Right lung (tissue), 5 donors: ENCODE measurements around the gene CLIP2. TPM values are rescaled to one million over a fixed set of nuclear protein-coding genes. Genes with fewer than 3 reads are reported as not detected.
"Not testable (repeated sequence)": the region's sequence is repeated elsewhere in the genome, so short reads cannot be mapped to it uniquely, and the experiment has no call there.

Experiments used
- DNase-seq, 2 donors: peaks; one replicate each; pipeline ENCODE4 v3.0.0-alpha.2; 2013
- polyA plus RNA-seq, 5 donors: library from polyadenylated mRNA; unstranded; fragments of 120-200 nt; gene quantifications; one replicate each; pipeline versions ENCODE4 v1.2.1 to v1.2.3, GENCODE V29; 2013; ENCODE audit warnings: inconsistent platforms in 1 of 5, low replicate concordance in 1 of 5; ENCODE audit not compliant: insufficient read length in 5 of 5, insufficient read depth in 1 of 5

Gene CLIP2
- polyA plus RNA-seq, 5 donors, result 19.7 to 32.3 (median 24.3) TPM

DNA sequence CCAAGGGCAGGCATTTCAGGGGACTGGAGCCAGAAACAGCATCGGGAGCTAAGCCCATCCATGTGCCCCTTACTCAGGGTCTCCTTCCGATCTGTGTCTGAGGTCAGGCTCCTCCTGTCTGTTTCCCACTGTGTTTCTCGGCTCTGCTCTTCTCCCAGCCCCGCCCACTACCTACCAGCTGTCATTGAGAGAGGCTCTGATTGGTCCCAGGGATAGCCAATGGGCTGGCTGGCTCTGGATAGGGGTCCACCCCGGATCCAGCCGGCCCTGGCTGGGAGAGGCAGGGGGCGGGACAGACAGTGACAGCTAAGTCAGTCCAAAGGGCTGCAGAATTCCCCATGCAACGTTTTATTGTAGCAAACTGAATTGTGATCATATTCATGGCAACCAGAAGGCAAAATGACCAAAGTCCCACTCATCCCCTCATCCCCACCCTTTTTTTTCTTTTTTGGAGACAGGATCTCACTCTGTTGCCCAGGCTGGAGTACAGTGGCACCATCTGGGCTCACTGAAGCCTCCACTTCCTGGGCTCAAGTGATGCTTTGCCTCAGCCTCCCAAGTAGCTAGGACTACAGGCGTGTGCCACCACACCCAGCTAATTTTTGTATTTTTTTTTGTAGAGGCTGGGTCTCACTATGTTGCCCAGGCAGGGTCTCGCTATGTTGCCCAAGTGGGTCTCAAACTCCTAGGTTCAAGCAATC, 76.3 kb downstream of the CLIP2 start:
- peak in 1 of 2 donors; percentile 18 for DNase-seq

DNA sequence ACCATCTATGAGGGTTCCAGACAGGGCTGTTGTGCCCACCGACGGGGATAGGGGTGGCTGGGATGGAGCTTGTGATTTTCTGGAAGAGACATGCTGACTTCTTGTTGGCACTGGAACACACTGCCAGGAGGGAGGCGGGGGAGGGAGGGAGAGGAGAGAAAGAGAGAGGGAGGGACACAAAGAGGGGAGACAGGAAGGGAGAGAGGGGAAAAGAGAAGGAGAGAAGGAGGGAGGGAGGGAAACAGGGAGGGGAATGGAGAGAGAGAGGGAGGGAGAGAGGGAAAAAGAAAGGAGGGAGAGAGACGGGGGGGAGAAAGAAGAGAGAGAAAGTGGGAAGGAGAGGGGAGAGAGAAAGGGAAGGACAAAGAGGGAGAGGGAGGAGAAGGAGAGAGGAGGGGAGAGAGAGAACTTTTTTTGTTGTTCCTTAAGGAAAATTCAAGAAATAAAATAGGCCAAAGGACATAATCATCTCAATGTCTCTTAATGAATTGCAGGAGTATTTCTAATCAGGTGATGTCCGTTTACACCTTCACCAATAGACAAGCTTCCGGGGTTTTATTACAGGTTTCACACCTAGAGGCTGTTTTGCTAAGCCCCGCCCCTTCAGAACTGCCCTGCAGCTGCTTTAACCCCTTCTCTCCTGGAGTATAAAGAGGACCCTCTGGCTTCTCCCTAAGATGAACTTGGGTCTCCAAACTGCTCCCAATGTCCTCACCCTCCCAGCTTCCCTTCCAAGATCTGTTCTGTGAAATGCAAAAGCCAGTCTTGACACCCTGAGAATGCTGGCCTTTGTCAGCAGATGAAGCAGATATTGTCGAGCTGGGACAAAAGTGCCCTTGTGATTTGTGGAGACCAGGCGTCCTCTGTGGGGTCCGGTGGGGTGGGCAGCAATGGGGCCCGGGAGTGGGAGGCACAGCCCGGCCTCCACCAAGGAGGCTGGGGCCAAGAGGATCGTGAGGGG, 82.5 kb downstream of the CLIP2 start:
- peak in 1 of 2 donors; percentile 31 for DNase-seq

DNA sequence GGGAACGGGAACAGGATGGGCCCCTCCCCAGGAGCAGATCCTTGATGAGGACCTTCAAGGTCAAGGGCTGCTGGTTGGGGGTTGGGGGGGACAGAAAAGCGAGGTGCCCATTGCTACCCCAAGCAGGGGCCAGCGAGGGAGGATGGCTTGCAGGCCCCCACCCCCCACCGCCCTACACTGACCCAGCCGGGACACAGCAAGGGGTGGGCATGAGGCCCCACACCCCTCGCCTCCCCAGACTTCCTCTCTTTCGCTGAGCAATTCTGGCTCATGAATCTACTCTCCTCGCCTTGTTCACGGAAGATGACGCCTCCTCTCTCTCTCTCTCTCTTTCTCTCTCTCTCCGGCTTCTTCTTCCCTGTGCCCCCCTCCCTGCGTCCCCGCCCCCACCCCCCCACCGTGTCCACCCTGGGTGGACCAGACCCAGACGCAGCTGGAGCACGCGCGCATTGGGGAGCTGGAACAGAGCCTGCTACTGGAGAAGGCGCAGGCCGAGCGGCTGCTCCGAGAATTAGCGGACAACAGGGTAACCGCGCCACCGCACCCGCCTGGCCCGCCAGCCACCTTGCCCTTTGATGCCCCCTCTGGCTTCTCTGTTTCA, 83.4 kb downstream of the CLIP2 start:
- peak; percentile 50 to 54 for DNase-seq

DNA sequence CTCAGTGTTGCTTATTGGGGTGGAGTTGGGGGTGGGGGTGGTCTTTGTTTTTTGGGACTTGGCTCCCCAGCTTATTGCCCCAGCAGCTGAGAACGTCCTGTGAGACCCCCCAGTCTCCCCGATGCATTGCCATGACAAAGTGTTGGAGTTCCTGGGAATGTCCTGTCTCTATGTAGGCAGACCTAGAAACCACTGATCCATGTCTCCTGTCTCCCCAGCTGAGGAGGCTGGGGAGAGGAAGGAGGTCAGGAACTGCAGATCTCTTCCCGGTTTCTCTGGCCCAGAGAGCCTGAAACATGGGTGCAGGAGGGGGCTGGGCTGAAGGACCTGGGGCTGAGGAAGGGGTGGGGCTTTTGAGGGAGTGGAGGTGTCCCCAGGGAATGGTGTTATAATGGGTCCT, 84.3 kb downstream of the CLIP2 start:
- no peak for DNase-seq

DNA sequence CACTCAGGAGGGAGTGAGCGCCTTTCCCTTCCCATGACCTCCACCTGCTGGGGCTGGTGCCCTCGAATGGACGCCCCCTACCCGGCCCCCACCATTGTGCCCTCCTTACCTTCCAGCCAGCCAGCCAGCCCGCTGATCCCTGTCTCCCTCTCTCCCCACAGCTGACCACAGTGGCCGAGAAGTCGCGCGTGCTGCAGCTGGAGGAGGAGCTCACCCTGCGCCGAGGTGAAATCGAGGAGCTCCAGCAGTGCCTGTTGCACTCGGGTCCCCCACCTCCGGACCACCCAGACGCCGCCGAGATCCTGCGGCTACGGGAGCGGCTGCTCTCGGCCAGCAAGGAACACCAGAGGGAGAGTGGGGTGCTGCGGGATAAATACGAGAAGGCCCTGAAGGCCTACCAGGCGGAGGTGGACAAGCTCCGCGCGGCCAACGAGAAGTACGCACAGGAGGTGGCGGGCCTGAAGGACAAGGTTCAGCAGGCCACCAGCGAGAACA, 86.6 kb downstream of the CLIP2 start:
- DNase-seq, result no peak

DNA sequence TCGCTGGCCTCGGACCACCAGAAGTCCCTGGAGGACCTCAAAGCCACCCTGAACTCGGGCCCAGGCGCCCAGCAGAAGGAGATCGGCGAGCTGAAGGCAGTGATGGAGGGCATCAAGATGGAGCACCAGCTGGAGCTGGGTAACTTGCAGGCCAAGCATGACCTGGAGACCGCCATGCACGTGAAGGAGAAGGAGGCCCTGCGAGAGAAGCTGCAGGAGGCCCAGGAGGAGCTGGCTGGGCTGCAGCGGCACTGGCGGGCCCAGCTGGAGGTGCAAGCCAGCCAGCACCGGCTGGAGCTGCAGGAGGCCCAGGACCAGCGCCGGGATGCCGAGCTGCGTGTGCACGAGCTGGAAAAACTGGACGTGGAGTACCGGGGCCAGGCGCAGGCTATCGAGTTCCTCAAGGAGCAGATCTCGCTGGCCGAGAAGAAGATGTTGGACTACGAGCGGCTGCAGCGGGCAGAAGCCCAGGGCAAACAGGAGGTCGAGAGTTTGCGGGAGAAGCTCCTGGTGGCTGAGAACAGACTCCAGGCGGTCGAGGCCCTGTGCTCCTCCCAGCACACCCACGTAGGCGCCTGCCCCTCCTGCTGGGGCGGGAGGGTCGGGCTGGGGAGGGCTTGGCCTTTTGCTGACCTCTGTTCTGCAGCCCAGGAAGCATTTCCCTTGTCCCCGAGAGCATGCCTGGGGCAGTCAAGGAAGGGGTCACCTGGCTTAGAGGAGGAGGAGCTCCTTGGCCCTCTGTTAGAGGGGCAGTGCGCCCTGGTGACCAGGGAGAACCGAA, 87.2 kb downstream of the CLIP2 start:
- no peak for DNase-seq

DNA sequence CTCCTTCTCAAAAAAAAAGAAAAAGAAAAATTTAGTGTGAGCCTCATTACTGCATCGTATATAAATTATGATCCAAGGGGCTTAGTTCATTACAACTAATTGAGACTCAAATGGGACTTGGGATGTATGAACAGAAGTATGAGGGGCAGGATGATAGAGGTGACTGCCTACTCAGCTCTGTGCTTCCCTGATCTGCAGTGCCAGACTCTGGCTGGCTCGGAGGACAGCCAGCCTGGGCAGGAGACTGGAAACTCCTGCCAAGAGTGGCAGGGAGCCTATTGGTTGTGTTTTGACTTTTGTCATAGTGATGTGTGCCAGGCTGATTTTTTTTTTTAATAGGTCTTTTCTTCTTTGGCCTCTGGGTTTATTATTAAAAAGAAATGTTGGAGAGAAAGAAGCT, 90.7 kb downstream of the CLIP2 start:
- no peak for DNase-seq

DNA sequence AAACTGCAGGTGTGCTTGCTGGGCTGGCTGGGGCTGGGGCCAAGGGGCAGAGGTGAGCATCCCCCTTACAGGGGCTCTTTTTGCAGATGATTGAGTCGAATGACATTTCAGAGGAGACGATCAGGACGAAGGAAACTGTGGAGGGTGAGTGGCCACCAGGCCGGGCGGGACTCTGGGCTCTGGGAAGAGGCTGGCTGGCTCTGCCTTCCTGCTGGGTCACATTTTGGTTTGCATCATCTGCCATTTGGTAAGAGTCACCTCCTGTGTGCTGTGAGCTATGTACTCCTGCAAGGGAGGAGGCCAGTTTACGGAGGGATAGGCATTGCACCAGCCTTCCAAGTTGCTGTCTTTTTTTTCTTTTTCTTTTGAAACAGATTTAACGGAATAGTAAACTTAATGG, 91.5 kb downstream of the CLIP2 start:
- DNase-seq, result no peak

DNA sequence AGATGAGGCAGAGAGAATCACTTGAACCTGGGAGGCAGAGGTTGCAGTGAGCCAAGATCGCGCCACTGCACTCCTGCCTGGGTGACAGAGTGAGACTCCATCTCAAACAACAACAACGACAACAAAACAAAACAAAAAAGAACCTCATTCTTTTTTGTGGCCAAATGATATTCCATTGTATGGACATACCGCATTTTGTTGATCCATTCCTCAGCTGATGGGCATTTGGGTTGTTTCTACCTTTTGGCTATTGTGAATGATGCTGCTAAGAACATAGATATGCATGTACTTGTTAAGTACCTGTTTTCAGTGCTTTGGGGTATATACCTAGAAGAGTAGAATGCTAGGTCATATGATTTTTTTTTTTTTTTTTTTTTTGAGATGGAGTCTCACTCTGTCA, 94.9 kb downstream of the CLIP2 start:
- not testable (repeated sequence) for DNase-seq

DNA sequence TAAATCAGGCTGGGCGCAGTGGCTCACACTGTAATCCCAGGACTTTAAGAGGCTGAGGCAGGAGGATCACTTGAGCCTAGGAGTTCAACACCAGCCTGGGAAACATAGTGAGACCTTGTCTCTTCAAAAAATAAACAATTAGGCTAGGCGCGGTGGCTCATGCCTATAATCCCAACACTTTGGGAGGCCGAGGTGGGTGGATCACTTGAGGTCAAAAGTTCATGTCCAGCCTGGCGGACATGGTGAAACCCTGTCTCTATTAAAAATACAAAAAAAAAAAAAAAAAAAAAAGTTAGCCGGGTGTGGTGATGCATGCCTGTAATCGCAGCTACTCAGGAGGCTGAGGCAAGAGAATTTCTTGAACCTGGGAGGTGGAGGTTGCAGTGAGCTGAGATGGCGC, 95.6 kb downstream of the CLIP2 start:
- not testable (repeated sequence) for DNase-seq

DNA sequence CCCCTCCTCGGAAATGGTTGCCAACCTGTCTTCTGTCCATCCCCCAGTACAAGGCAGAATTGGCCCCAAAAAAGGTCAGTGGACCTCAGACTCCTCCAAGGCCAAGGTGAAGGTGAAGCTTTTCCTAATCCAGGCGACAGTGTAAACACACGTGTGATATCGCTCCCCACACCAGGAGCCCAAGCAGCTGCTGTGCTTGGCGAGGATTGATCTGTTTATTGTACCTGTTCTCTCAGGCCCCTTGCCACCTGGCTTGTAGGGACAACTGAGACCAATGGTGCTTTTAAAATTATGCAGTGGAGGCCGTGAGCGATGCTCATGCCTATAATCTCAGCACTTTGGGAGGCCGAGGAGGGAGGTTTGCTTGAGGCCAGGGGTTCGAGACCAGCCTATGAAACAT, 98.4 kb downstream of the CLIP2 start:
- no peak for DNase-seq

DNA sequence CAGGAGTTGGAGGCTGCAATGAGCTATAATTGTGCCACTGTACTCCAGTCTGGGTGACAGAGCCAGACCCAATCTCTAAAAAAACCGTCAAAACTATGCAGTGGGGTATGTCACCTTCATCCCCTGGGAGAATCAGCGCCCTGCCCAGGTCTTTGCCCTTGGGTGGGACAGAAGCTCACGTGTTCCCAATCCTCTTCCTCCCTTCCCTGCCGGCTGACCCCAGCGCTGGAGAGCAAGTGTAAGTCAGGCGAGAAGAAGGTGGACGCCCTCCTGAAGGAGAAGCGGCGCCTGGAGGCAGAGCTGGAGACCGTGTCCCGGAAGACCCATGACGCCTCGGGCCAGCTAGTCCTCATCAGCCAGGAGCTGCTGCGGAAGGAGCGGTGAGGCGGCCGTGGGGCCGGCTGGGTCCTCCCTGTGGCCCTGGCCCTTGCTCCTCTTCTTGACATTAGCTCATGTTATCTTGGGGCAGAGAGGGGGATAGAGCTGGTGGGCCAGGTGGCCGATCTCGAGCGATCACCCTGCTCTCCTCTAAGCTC, 99.7 kb downstream of the CLIP2 start:
- no peak for DNase-seq

DNA sequence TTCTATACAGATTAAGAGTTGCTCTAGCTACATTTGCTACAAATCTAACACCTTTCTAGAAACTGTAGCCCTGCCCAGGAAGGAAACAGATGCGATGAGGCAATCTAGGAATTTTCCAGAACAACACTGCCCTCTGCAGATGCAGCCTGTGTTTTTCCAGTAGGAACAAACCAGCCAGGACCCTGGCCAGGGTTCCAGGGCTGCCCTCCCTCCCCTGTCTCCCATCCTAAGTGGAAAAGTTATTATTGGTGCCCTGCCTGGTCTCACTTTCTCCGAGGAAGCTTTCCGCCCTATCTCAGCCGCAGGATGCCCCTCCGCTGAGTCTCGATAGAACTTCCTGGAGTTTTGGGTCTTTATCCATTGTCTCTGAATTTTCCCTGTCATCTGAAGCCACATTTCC, 104.5 kb downstream of the CLIP2 start:
- DNase-seq, result not testable (repeated sequence)

DNA sequence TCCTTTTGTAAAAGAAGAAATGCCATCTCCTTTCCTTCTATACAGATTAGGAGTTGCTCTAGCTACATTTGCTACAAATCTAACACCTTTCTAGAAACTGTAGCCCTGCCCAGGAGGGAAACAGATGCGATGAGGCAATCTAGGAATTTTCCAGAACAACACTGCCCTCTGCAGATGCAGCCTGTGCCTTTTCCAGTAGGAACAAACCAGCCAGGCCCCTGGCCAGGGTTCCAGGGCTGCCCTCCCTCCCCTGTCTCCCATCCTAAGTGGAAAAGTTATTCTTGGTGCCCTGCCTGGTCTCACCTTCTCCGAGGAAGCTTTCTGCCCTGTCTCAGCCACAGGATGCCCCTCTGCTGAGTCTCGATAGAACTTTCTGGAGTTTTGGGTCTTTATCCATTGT, 105.4 kb downstream of the CLIP2 start:
- not testable (repeated sequence) for DNase-seq

DNA sequence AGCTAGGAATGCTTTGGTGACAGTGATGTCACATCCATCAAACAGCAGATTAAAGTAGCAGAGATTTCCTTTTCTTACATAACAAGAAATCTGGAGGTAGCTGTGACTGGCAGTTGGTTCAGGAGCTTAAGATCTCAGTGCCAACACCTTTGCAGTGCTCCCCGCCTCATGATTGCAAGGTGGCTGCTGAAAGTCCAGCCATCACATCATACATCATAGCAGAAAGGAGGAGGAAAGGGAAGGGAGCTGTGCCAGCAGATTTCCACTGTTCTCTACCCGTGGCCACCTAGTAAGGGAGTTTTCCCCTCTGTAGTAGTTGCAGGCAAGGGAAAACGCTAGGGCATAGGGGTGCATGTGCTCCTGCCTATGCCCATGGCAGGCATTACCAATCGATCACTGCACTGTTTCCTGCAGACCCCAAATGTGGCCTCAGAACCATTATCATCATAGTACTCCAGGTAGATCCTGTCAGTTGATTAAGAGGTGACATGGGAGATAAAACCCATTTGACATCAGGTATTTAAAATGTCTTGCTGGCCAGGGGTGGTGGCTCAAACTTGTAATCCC, 106.6 kb downstream of the CLIP2 start:
- no peak for DNase-seq

DNA sequence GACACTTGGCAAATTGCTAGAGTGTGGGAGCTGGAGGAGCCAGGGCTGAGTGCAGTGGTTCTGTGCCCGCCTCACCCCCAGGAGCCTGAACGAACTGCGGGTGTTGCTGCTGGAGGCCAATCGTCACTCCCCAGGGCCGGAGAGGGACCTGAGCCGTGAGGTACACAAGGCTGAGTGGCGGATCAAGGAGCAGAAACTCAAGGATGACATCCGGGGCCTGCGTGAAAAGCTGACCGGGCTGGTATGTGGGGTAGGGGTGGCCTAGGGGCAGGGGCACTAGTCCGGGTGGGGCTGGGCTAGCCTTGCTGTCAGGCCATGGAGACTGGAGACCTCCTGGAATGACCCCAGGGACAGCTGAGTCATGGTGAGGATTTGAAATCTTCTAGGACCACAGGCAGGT, 107.8 kb downstream of the CLIP2 start:
- DNase-seq, result no peak

DNA sequence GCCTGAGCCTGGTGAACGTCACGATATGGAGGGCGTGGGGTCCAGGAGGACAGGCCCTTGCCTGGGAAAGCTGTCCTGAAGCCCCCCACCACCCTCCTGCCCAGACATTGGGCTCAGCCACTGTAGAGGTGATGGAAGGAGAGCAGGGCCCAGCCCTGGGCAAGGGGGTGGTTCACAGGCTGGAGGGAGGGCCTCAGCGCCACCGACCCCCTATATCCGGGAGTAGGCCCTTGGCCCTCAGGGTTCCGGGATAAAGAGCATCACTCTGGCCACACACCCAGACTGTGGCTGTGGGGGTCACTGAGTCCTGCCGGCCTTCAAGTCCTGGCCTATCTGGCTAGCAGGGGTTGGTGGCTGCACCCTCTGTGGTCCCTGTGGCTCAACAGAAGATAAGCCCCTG, 109.2 kb downstream of the CLIP2 start:
- no peak for DNase-seq

DNA sequence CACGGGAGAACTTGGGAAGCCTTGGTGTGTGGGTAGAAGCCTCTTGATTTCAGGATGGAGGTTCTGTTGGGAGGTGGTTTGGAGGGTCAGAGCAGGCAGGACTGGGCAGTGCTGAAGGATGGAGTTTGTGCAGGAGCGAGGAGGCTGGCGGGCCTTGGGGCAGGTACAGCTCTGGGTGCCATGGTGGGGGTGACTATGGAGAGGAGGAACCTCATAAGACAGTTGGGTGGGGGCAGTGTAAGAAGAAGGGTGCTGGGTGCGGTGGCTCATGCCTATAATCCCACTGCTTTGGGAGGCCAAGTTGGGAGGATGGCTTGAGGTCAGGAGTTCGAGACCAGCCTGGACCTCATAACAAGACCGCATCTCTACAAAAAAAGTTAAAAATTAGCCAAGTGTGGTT, 109.8 kb downstream of the CLIP2 start:
- no peak for DNase-seq

DNA sequence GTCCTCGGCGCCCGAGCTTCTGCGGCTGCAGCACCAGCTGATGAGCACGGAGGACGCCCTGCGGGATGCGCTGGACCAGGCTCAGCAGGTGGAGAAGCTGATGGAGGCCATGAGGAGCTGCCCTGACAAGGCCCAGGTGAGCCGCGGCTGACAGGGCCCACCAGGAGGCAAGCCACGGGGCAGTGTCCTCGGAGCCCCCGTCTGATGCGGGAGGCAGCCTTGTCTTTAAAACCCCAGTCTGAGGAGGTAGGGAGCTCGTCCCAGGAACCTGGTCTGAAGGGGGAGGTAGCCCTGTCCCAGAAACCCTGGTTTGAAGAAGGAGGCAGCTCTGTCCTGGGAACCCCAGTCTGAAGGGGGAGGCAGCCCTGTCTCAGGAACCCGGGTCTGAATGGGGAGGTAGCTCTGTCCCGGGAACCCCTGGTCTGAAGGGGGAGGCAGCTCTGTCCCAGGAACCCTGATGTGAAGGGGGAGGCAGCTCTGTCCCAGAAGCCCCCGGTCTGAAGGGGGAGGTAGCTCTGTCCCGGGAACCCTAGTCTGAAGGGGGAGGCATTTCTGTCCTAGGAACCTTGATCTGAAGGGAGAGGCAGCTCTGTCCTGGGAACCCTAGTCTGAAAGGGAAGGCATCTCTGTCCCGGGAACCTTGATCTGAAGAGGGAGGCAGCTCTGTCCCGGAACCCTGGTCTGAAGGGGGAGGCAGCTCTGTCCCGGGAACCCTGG, 111.4 kb downstream of the CLIP2 start:
- no peak for DNase-seq

DNA sequence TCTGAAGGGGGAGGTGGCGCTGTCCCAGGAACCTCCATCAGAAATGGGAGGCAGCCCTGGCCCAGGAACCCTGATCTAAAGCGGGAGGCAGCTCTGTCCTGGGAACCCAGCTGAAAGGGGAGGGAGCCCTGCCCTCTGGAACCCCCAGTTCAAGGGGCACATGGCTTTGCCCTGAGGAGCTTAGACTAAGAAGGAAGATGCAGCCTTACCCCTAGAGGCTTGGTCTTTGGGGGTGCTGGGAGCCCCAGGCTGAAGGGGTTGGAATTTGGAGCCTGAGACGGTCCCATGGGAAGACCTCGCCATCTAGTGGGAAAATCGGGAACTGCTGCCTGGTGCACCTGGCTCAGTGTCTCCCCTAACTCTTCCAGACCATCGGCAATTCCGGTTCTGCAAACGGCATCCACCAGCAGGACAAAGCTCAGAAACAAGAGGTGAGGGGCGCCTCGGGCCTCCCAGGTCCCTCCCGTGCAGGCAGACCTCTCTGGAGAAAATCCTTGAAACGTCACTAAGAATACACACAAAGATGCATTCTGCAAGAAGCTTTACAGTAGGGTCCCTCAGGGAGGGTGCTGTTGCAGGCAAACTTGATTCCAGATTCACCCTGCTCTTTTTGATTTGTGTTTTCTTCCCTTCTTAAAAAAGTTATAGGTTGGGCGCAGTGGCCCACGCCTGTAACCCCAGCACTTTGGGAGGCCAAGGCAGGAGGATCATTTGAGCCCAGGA, 112.1 kb downstream of the CLIP2 start:
- peak; percentile 35 to 60 for DNase-seq
